BLaER1 treated with 17β-estradiol and CSF1 and Interleukin-3, amounts not matched to agents 10 nM and 100 nM (cell line): ENCODE measurements around the gene GPR21.

ENCODE experiments used
- H3K27ac ChIP-seq, 11 experiments: shearing (Covaris generic); formaldehyde crosslinking; 2 replicates each; pipeline ENCODE4 v1.8.1; 2022
- H3K27me3 ChIP-seq, 11 experiments: shearing (Covaris generic); formaldehyde crosslinking; 2 replicates each; pipeline ENCODE4 v1.8.1; 2022
- H3K36me3 ChIP-seq, 11 experiments: shearing (Covaris generic); formaldehyde crosslinking; 2 replicates each; pipeline ENCODE4 v1.8.1; 2022
- H3K4me1 ChIP-seq, 10 experiments: shearing (Covaris generic); formaldehyde crosslinking; 2 replicates each; pipeline ENCODE4 v1.8.1; 2022
- H3K4me2 ChIP-seq, 11 experiments: shearing (Covaris generic); formaldehyde crosslinking; 2 replicates each; pipeline ENCODE4 v1.8.1; 2022
- H3K4me3 ChIP-seq, 10 experiments: shearing (Covaris generic); formaldehyde crosslinking; 2 replicates each; pipeline ENCODE4 v1.8.1; 2022
- H3K9ac ChIP-seq, 11 experiments: shearing (Covaris generic); formaldehyde crosslinking; 2 replicates each; pipeline ENCODE4 v1.8.1; 2022
- H3K9me3 ChIP-seq, 11 experiments: shearing (Covaris generic); formaldehyde crosslinking; replicated peaks in 1 of 11; 2 replicates each; pipeline ENCODE4 v1.8.1; 2022
- H4K20me1 ChIP-seq, 11 experiments: shearing (Covaris generic); formaldehyde crosslinking; 2 replicates each; pipeline ENCODE4 v1.8.1; 2022
- Cebpa-rat ChIP-seq, 11 experiments: shearing (Covaris generic); IDR thresholded peaks; 2 replicates each; pipeline ENCODE4 v1.8.1; 2022

GPR21 gene, protein sequence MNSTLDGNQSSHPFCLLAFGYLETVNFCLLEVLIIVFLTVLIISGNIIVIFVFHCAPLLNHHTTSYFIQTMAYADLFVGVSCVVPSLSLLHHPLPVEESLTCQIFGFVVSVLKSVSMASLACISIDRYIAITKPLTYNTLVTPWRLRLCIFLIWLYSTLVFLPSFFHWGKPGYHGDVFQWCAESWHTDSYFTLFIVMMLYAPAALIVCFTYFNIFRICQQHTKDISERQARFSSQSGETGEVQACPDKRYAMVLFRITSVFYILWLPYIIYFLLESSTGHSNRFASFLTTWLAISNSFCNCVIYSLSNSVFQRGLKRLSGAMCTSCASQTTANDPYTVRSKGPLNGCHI

GRCh38 chr9:123033352-123033751 lies at the start of gene GPR21:
Gene GPR21 (plus strand): TSS chr9:123033667. CDS start chr9:123034567, 900 bp downstream.
- no peak within 1 kb of the TSS for H3K9ac ChIP-seq
- H3K4me1 ChIP-seq: peaks cover 0 to 6% (median 1%) of the 10 kb centered on the region in 10 experiments; a peak in 2 of 20 replicates
- peaks cover 0 to 35% (median 8%) of the 10 kb centered on the region in 11 experiments; a peak in 10 of 22 replicates for H4K20me1 ChIP-seq
- H3K27me3 ChIP-seq: no peaks in the 10 kb centered on the region
- no peak for TF ChIP-seq Cebpa-rat (IDR thresholded peaks at IDR 0.05)
- no peak within 1 kb of the TSS for H3K4me3 ChIP-seq
- H3K9me3 ChIP-seq: no peaks in the 10 kb centered on the region
- H3K36me3 ChIP-seq: peaks cover 22 to 82% (median 37%) of the 10 kb centered on the region in 11 experiments; a peak in 21 of 22 replicates
- H3K27ac ChIP-seq: no peak within 1 kb of the TSS
- peak within 1 kb of the TSS in 3 of 11 experiments; percentile 2 to 27 (median 5); a peak in 1 of 22 replicates for H3K4me2 ChIP-seq

DNA sequence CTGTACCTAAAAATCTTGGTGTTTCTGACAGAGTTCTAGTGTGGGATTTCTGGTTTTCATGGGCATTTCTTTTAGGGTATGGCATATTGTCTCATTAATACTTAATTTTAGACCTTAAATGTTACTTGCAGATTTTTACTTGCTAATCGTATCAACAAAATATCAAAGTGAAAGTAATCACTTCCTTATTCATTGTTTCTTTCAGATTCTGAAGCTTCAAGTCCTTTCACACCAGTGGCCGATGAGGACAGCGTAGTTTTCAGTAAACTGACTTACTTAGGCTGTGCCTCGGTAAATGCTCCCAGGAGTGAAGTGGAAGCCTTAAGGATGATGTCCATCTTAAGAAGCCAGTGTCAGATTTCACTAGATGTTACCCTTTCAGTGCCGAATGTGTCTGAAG lies 47.5 kb upstream of the GPR21 start:
- Histone ChIP-seq H3K9me3 (no peaks in the 10 kb centered on the region), H3K27ac (no peak overlapping the region), H3K4me3 (no peak overlapping the region), H3K9ac (no peak overlapping the region), H3K27me3 (no peaks in the 10 kb centered on the region), H4K20me1 (peaks cover 0 to 28% (median 0%) of the 10 kb centered on the region in 11 experiments; a peak in 5 of 22 replicates), H3K4me2 (no peak overlapping the region), H3K4me1 (no peaks in the 10 kb centered on the region), H3K36me3 (peaks cover 44 to 91% (median 70%) of the 10 kb centered on the region in 11 experiments)
- no peak for TF ChIP-seq Cebpa-rat (IDR thresholded peaks at IDR 0.05)

DNA sequence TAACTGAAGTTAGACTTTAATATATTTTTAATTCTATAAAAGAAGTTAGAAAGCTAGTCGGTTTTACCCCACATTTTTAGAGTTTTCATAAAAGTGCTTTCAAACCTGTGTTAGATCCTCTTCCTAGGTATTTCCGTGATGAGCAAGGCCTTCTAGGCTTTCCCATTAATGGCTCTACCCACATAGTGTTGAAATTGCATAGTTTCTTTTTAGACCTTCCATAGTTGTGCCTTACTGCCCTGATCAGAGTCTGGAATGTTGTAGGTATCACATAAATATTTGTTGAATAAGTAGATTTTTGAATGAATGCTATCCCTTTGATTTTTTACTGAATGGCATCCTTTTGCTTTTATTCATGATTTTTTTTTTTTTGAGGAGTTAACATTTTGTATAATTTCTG lies 45.3 kb upstream of the GPR21 start:
- Histone ChIP-seq H3K27ac (no peak overlapping the region), H3K27me3 (no peaks in the 10 kb centered on the region), H3K4me3 (no peak overlapping the region), H3K36me3 (peaks cover 45 to 87% (median 68%) of the 10 kb centered on the region in 11 experiments), H3K9me3 (no peaks in the 10 kb centered on the region), H3K4me1 (no peaks in the 10 kb centered on the region), H3K4me2 (no peak overlapping the region), H4K20me1 (peaks cover 0 to 21% (median 0%) of the 10 kb centered on the region in 11 experiments; a peak in 5 of 22 replicates), H3K9ac (no peak overlapping the region)
- TF ChIP-seq Cebpa-rat (IDR thresholded peaks at IDR 0.05): no peak

DNA sequence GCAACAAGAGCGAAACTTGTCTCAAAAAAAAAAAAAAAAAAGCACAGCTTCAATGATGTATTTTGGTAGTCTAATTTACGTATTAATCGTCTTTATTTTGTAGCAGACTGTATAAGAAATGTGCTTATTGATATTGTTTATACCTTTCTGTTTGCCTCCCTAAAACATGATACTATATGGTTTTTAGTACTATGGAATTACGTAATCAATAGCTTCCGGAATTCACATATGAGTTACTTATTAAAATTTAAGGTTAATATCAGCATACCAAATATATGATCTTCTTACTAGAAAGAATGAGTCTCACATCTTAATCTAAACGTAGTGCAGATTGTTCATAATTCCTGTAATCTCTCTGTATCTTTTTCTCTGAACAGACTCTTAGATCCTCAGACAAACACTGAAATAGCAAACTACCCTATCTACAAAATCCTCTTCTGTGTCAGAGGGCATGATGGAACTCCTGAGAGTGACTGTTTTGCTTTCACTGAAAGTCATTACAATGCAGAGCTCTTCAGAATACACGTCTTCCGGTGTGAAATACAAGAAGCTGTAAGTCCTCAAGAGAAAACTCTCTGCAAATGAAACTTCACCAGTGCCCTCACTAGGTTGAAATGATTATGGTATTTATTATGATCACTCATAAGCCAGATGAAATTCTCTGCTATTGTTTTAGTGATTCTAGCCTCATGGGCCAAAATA lies 44.4 kb upstream of the GPR21 start:
- Histone ChIP-seq H3K9me3 (no peaks in the 10 kb centered on the region), H3K27me3 (no peaks in the 10 kb centered on the region), H3K4me3 (no peak overlapping the region), H4K20me1 (peaks cover 0 to 13% (median 0%) of the 10 kb centered on the region in 11 experiments; a peak in 4 of 22 replicates), H3K27ac (no peak overlapping the region), H3K4me2 (no peak overlapping the region), H3K36me3 (peaks cover 43 to 87% (median 70%) of the 10 kb centered on the region in 11 experiments), H3K9ac (no peak overlapping the region), H3K4me1 (no peaks in the 10 kb centered on the region)
- no peak for TF ChIP-seq Cebpa-rat (IDR thresholded peaks at IDR 0.05)

GRCh38 chr9:122991370-122991830 lies 42.1 kb upstream of the GPR21 start:
- TF ChIP-seq Cebpa-rat (IDR thresholded peaks at IDR 0.05): no peak
- Histone ChIP-seq H3K9ac (no peak overlapping the region), H3K36me3 (peaks cover 40 to 86% (median 64%) of the 10 kb centered on the region in 11 experiments), H3K4me3 (no peak overlapping the region), H4K20me1 (peaks cover 0 to 15% (median 0%) of the 10 kb centered on the region in 11 experiments; a peak in 5 of 22 replicates), H3K27ac (no peak overlapping the region), H3K27me3 (no peaks in the 10 kb centered on the region), H3K4me1 (no peaks in the 10 kb centered on the region), H3K9me3 (no peaks in the 10 kb centered on the region), H3K4me2 (no peak overlapping the region)

GRCh38 chr9:122996586-122996985 lies 36.9 kb upstream of the GPR21 start:
- H3K9ac ChIP-seq: no peak overlapping the region
- no peak for TF ChIP-seq Cebpa-rat (IDR thresholded peaks at IDR 0.05)
- no peaks in the 10 kb centered on the region for H3K27me3 ChIP-seq
- peaks cover 0 to 12% (median 0%) of the 10 kb centered on the region in 11 experiments; a peak in 5 of 22 replicates for H4K20me1 ChIP-seq
- H3K4me3 ChIP-seq: no peak overlapping the region
- no peak overlapping the region for H3K4me2 ChIP-seq
- H3K4me1 ChIP-seq: peaks cover 0 to 10% (median 5%) of the 10 kb centered on the region in 10 experiments; a peak in 11 of 20 replicates
- H3K27ac ChIP-seq: no peak overlapping the region
- peaks cover 57 to 95% (median 77%) of the 10 kb centered on the region in 11 experiments for H3K36me3 ChIP-seq
- H3K9me3 ChIP-seq: no peaks in the 10 kb centered on the region

DNA sequence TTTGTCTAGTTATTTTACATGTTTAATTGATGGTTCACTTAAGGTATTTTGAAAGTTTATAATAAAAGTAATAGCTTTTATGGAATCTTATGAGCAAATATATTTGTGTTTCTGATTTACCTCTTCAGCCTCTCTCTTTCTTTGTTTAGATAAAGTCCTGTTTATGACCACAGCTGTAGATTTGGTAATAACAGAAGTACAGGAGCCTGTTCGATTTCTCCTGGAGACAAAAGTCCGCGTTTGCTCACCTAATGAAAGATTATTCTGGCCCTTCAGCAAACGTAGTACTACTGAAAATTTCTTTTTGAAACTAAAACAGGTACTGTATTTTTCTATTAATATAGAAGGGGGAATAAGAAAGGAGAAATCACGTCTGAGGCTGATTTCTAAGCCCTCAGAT lies 35.0 kb upstream of the GPR21 start:
- H3K4me1 ChIP-seq: peaks cover 4 to 16% (median 8%) of the 10 kb centered on the region in 10 experiments; a peak in 19 of 20 replicates
- no peaks in the 10 kb centered on the region for H3K27me3 ChIP-seq
- TF ChIP-seq Cebpa-rat (IDR thresholded peaks at IDR 0.05): no peak
- no peak overlapping the region for H3K9ac ChIP-seq
- no peak overlapping the region for H3K27ac ChIP-seq
- H3K4me3 ChIP-seq: no peak overlapping the region
- peaks cover 0 to 7% (median 0%) of the 10 kb centered on the region in 11 experiments; a peak in 1 of 22 replicates for H4K20me1 ChIP-seq
- H3K9me3 ChIP-seq: no peaks in the 10 kb centered on the region
- H3K36me3 ChIP-seq: peaks cover 51 to 87% (median 74%) of the 10 kb centered on the region in 11 experiments
- H3K4me2 ChIP-seq: no peak overlapping the region

DNA sequence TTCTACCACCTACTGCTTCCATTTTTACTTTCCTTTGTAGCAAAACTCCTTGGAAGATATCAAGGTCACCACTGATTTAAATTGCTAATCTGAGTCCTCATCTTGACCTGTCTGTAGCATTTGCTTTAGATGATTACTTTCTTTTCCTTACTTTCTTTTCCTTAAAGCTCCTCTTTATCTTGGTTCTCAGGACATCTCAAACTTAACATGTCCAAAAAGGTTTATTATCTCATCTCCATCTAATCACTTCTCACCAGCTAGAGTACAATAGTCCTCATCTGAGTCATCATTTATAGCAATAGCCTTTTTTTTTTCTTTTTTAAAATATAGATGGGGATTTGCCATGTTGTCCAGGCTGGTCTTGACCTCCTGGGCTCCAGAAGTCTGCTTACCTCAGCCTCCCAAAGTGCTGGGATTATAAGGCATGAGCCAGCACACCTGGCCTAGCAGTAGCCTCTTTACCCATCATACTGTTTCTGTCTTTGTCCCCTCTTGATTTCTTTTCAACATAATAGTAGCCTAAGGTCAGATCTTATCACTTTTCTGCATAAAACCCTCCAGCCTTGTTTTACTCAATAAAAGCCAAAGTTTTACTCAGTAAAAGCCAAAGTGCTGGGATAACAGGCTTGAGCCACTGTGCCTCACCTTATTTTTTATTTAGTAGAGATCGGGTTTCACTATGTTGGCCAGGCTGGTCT lies 32.9 kb upstream of the GPR21 start:
- Histone ChIP-seq H3K4me2 (no peak overlapping the region), H3K9ac (no peak overlapping the region), H3K4me3 (no peak overlapping the region), H3K27me3 (no peaks in the 10 kb centered on the region), H3K9me3 (no peaks in the 10 kb centered on the region), H4K20me1 (0 out of 22 replicates have a peak, but pooled peaks cover 0 to 4% (median 0%) of the 10 kb centered on the region in 11 experiments), H3K4me1 (peaks cover 4 to 18% (median 8%) of the 10 kb centered on the region in 10 experiments; a peak in 19 of 20 replicates), H3K27ac (no peak overlapping the region), H3K36me3 (peaks cover 50 to 86% (median 78%) of the 10 kb centered on the region in 11 experiments)
- no peak for TF ChIP-seq Cebpa-rat (IDR thresholded peaks at IDR 0.05)
